OCI-LY7 (cell line): ENCODE data around the gene EIPR1. TPM values are rescaled to one million over a fixed set of nuclear protein-coding genes. Genes with fewer than 3 reads are reported as not detected.
A peak's percentile ranks its signal among the peaks of the same experiment; 100 is the strongest.

Experiments used
- BruUV-seq: library from RNA; stranded (reverse); fragments of 400-500 nt; replicated peaks from 2 replicates; lab custom pipeline; 2021; lab: Mats Ljungman, UMichigan
- CTCF ChIA-PET: fragments of 300-600 bp; sonication (Branson Sonifier 250); formaldehyde crosslinking; loops from one replicate; lab custom pipeline; 2022; ENCODE audit warnings: antibody characterized with exemption; ENCODE audit not compliant: unreplicated experiment; lab: Charles Lee
- POLR2A ChIA-PET: fragments of 300-600 bp; sonication (Branson Sonifier 250); formaldehyde crosslinking; loops from one replicate; lab custom pipeline; 2022; ENCODE audit warnings: antibody characterized with exemption; lab: Charles Lee
- DNase-seq: peaks from one replicate; pipeline ENCODE4 v3.0.0-alpha.2; 2015; ENCODE audit warnings: low spot score
- H2AFZ ChIP-seq: fragments of 200-600 bp; sonication (generic), shearing (Covaris generic); 2 replicates; pipeline ENCODE4 v1.6.1; 2014; ENCODE audit warnings: mild to moderate bottlenecking, antibody characterized with exemption, low read length, moderate library complexity
- H3K27ac ChIP-seq: fragments of 200-600 bp; sonication (generic); 2 replicates; pipeline ENCODE4 v1.5.1; 2014; ENCODE audit warnings: mixed run types, low read depth, mild to moderate bottlenecking, moderate library complexity, low read length, inconsistent platforms; ENCODE audit not compliant: poor library complexity, severe bottlenecking
- H3K36me3 ChIP-seq: fragments of 200-600 bp; sonication (generic); 2 replicates; pipeline ENCODE4 v1.6.1; 2014; ENCODE audit warnings: mild to moderate bottlenecking, antibody characterized with exemption, low read length, moderate library complexity, mixed read lengths; ENCODE audit not compliant: insufficient read depth
- H3K4me1 ChIP-seq: fragments of 200-600 bp; sonication (generic); 2 replicates; pipeline ENCODE4 v1.5.1; 2014; ENCODE audit warnings: mild to moderate bottlenecking, low read length; ENCODE audit not compliant: insufficient read depth, poor library complexity, severe bottlenecking
- H3K4me2 ChIP-seq: fragments of 200-600 bp; sonication (generic); 2 replicates; pipeline ENCODE4 v1.6.1; 2014; ENCODE audit warnings: mild to moderate bottlenecking, low read length
- H3K4me3 ChIP-seq: fragments of 200-600 bp; sonication (generic); 2 replicates; pipeline ENCODE4 v1.5.1; 2014; ENCODE audit warnings: mild to moderate bottlenecking, low read depth, low read length; ENCODE audit not compliant: poor library complexity, severe bottlenecking
- H3K79me2 ChIP-seq: fragments of 200-600 bp; sonication (generic); 2 replicates; pipeline ENCODE4 v1.6.1; 2016; ENCODE audit warnings: low read depth, mild to moderate bottlenecking, low read length, moderate library complexity, mixed read lengths; ENCODE audit not compliant: insufficient read depth
- H3K9me2 ChIP-seq: fragments of 200-600 bp; sonication (generic); 2 replicates; pipeline ENCODE4 v1.6.1; 2016; ENCODE audit warnings: mild to moderate bottlenecking, low read length, mixed read lengths; ENCODE audit not compliant: insufficient read depth
- H3K9me3 ChIP-seq: fragments of 200-600 bp; sonication (generic); 2 replicates; pipeline ENCODE4 v1.6.1; 2014; ENCODE audit warnings: mild to moderate bottlenecking, mixed run types, low read length, mixed read lengths
- H4K20me1 ChIP-seq: fragments of 200-600 bp; sonication (generic); 2 replicates; pipeline ENCODE4 v1.6.1; 2014; ENCODE audit warnings: mild to moderate bottlenecking, antibody characterized with exemption, low read length, moderate library complexity, mixed read lengths; ENCODE audit not compliant: insufficient read depth
- EZH2phosphoT487 ChIP-seq: fragments of 200-600 bp; sonication (generic); IDR thresholded peaks from 2 replicates; pipeline ENCODE4 v1.6.1; 2018; ENCODE audit warnings: low read depth, borderline replicate concordance, mild to moderate bottlenecking, mixed run types, antibody characterized with exemption, low read length, moderate library complexity, mixed read lengths
- intact Hi-C: fragments of 100-400 bp; cut with micrococcal nuclease; formaldehyde crosslinking; loops from one replicate; pipeline ENCODE4 v1.10.0; 2022; ENCODE audit not compliant: unreplicated experiment
- total RNA-seq, 2 experiments: library from RNA; depleted of rRNA in 1 of 2; stranded (reverse); fragments of >200 nt in 1 of 2; shearing (Covaris generic) in 1 of 2; gene quantifications; 2 replicates each; pipeline ENCODE4 v1.2.3, GENCODE V29; 2014 to 2022
- TF ChIP-seq, protein P1 (sequence below): fragments of 200-600 bp; sonication (generic); conservative IDR thresholded peaks from 2 replicates; pipeline ENCODE4 v1.5.1; 2014; ENCODE audit warnings: mild to moderate bottlenecking, antibody characterized with exemption, low read length, moderate library complexity, mixed read lengths

Gene EIPR1
- total RNA-seq, 2 experiments from 2014 or later: 60.5 to 61.7 TPM

- Histone ChIP-seq H3K36me3 (peaks cover 74% of the 10 kb centered on the region), H3K4me2 (no peak overlapping the region), H4K20me1 (no peaks in the 10 kb centered on the region), H3K27ac (peak overlapping the region; percentile 70), H3K9me3 (no peaks in the 10 kb centered on the region), H2AFZ (no peak overlapping the region), H3K4me1 (peaks cover 15% of the 10 kb centered on the region), H3K4me3 (no peak overlapping the region), H3K9me2 (no peaks in the 10 kb centered on the region), H3K79me2 (no peaks in the 10 kb centered on the region)
- no peak for DNase-seq
- ChIA-PET POLR2A (interaction anchor here (0.6 to 1.0 kb wide), 2 partner anchors 11 to 868 kb away, joined by 3 to 4 read pairs; no protein-coding TSS in a partner anchor), CTCF (no interaction called here)
- no TSS peak for BruUV-seq
- intact Hi-C loops: no loop called here
- TF ChIP-seq, protein P1, sequence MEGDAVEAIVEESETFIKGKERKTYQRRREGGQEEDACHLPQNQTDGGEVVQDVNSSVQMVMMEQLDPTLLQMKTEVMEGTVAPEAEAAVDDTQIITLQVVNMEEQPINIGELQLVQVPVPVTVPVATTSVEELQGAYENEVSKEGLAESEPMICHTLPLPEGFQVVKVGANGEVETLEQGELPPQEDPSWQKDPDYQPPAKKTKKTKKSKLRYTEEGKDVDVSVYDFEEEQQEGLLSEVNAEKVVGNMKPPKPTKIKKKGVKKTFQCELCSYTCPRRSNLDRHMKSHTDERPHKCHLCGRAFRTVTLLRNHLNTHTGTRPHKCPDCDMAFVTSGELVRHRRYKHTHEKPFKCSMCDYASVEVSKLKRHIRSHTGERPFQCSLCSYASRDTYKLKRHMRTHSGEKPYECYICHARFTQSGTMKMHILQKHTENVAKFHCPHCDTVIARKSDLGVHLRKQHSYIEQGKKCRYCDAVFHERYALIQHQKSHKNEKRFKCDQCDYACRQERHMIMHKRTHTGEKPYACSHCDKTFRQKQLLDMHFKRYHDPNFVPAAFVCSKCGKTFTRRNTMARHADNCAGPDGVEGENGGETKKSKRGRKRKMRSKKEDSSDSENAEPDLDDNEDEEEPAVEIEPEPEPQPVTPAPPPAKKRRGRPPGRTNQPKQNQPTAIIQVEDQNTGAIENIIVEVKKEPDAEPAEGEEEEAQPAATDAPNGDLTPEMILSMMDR: no peak
- no peak for TF ChIP-seq EZH2phosphoT487
Observed at GRCh38 chr2:3404349-3404894, 26.8 kb upstream of the EIPR1 start.

GRCh38 chr2:3403587-3404334 is 26.1 kb upstream of the EIPR1 start:
- CTCF ChIA-PET: no interaction called here
- TF ChIP-seq, protein P1: no peak
- TF ChIP-seq EZH2phosphoT487: no peak
- H2AFZ ChIP-seq: no peak overlapping the region; the same call in 1 of the 2 replicates
- H3K4me2 ChIP-seq: peak overlapping the region; percentile 32
- no peak overlapping the region for H3K4me3 ChIP-seq
- peak overlapping the region; percentile 70 for H3K27ac ChIP-seq
- no TSS peak for BruUV-seq
- intact Hi-C loops: no loop called here
- POLR2A ChIA-PET: interaction anchor here (0.6 to 1.0 kb wide), 3 partner anchors 9 to 190 kb away, joined by 3 to 4 read pairs (median 3); no protein-coding TSS in a partner anchor
- H3K9me2 ChIP-seq: no peaks in the 10 kb centered on the region
- H3K36me3 ChIP-seq: peaks cover 72% of the 10 kb centered on the region
- peak; percentile 71 for DNase-seq
- peaks cover 15% of the 10 kb centered on the region for H3K4me1 ChIP-seq
- H4K20me1 ChIP-seq: no peaks in the 10 kb centered on the region
- no peaks in the 10 kb centered on the region for H3K9me3 ChIP-seq
- H3K79me2 ChIP-seq: no peaks in the 10 kb centered on the region
